CD4-positive, alpha-beta T cell (primary cell): ENCODE data around the gene VAV1. TPM values are rescaled to one million over a fixed set of nuclear protein-coding genes. Genes with fewer than 3 reads are reported as not detected.
"Not testable (repeated sequence)": the region's sequence is repeated elsewhere in the genome, so short reads cannot be mapped to it uniquely, and the experiment has no call there.

Source experiments
- ATAC-seq: fragments of 200-7000 bp; cut with Tn5 transposase; one replicate; pipeline ENCODE4 v1.10.0; 2022; ENCODE audit warnings: mild to moderate bottlenecking; ENCODE audit not compliant: poor library complexity
- CTCF ChIA-PET: fragments of 350-600 bp; sonication (Branson Sonifier 250); formaldehyde crosslinking; loops from one replicate; lab custom pipeline; 2021; ENCODE audit warnings: antibody characterized with exemption, inconsistent platforms; lab: Charles Lee
- POLR2A ChIA-PET: fragments of 350-600 bp; sonication (Branson Sonifier 250); formaldehyde crosslinking; loops from one replicate; lab custom pipeline; 2021; ENCODE audit warnings: antibody characterized with exemption, inconsistent platforms; lab: Charles Lee
- DNase-seq, 14 experiments: peaks; one replicate each; pipeline ENCODE4 v3.0.0-alpha.2; 2013 to 2020; ENCODE audit warnings: mixed read lengths in 2 of 14
- H3K27ac ChIP-seq, 2 donors: one replicate each; pipeline versions ENCODE4 v1.5.1 to v1.7.0; 2013; ENCODE audit warnings: low read length in 2 of 2, low read depth in 1 of 2, mild to moderate bottlenecking in 1 of 2
- H3K27me3 ChIP-seq, 2 experiments: 1 replicate in 1 of 2; 2 replicates in 1 of 2; pipeline versions ENCODE4 v1.6.1 to v1.7.0; 2013; ENCODE audit warnings: low read length in 2 of 2, control low read depth in 1 of 2, mild to moderate bottlenecking in 1 of 2, moderate library complexity in 1 of 2; ENCODE audit not compliant: insufficient read depth in 2 of 2, control insufficient read depth in 1 of 2
- H3K36me3 ChIP-seq: one replicate; pipeline ENCODE4 v1.6.1; 2013; ENCODE audit warnings: low read length, control low read depth; ENCODE audit not compliant: insufficient read depth
- H3K4me1 ChIP-seq: one replicate; pipeline ENCODE4 v1.6.1; 2013; ENCODE audit warnings: low read length, control low read depth; ENCODE audit not compliant: insufficient read depth
- H3K4me3 ChIP-seq: one replicate; pipeline ENCODE4 v1.5.1; 2013; ENCODE audit warnings: mild to moderate bottlenecking, low read length, moderate library complexity
- H3K9me3 ChIP-seq, 2 experiments: 1 replicate in 1 of 2; 2 replicates in 1 of 2; pipeline versions ENCODE4 v1.6.1 to v1.7.0; 2013; ENCODE audit warnings: low read length in 2 of 2, mild to moderate bottlenecking in 2 of 2, control low read depth in 1 of 2, moderate library complexity in 1 of 2; ENCODE audit not compliant: control insufficient read depth in 1 of 2, insufficient read depth in 1 of 2
- H3K27ac Mint-ChIP-seq: one replicate; pipeline ENCODE4 v1.8.0; 2020; ENCODE audit warnings: mixed read lengths
- H3K27me3 Mint-ChIP-seq: one replicate; pipeline ENCODE4 v1.8.0; 2021; ENCODE audit warnings: mixed read lengths
- H3K36me3 Mint-ChIP-seq: one replicate; pipeline ENCODE4 v1.8.0; 2021; ENCODE audit warnings: low read depth, mixed read lengths
- H3K4me1 Mint-ChIP-seq: one replicate; pipeline ENCODE4 v1.8.0; 2021; ENCODE audit warnings: low read depth, mixed read lengths
- H3K4me3 Mint-ChIP-seq: one replicate; pipeline ENCODE4 v1.8.0; 2020; ENCODE audit warnings: mild to moderate bottlenecking, mixed read lengths
- H3K9me3 Mint-ChIP-seq: one replicate; pipeline ENCODE4 v1.8.0; 2020; ENCODE audit warnings: mixed read lengths
- intact Hi-C, 2 experiments: fragments of 100-400 bp; cut with DNase I in 1 of 2; cut with micrococcal nuclease in 1 of 2; formaldehyde crosslinking; loops; one replicate each; pipeline versions ENCODE4 v1.15.1 to v1.9.0; 2023 to 2025; cut with DNase I, micrococcal nuclease
- total RNA-seq, 174 experiments: library from RNA in 2 of 174; stranded (reverse) in 2 of 174; gene quantifications; one replicate each; pipeline ENCODE4 v1.2.3 and lab custom pipeline; 2021 to 2026
- TF ChIP-seq, protein P1 (sequence below): fragments of 200-600 bp; IDR thresholded peaks from one replicate; pipeline ENCODE4 v1.8.0; 2022; ENCODE audit warnings: antibody characterized with exemption, mild to moderate bottlenecking

The VAV1 gene
- total RNA-seq, 2 experiments from 2014 or later, result 70.0 to 70.1 TPM

DNA sequence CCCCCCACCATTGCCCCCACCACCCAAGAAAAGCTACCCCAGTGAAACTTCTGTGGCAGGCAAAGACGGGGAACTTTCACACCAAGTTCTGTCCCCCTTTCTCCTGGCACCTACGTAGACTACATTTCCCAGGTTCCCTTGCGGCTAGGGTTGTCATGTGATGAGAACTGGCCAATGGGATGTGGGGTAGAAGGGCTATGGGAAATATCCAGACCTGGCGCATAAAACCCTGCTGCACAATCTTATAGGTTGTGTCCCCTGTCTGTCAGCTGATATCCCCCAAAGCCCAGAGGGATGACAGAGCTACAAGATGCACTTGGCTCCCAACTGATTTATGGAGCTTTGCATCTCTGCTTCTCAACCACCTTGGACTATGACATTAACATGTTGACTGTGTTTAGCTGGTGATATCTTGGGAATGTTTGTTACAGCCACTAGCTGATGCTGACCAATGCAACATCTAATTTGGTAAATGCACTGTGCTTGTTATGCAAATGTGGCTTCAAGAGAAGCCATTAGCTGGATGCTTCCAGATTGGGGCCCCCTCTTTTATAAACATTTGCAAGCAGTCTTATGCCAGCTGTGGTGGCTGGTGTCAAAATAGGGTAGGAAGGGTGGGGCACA, 11.3 kb upstream of the VAV1 start:
- peaks cover 53% of the 10 kb centered on the region for H3K36me3 Mint-ChIP-seq
- no peak overlapping the region for H3K27ac ChIP-seq
- no peaks in the 10 kb centered on the region for H3K9me3 Mint-ChIP-seq
- intact Hi-C loops, result no loop called here
- no peaks in the 10 kb centered on the region for H3K27me3 ChIP-seq
- H3K36me3 ChIP-seq, result peaks cover 64% of the 10 kb centered on the region
- H3K27me3 Mint-ChIP-seq, result no peaks in the 10 kb centered on the region
- TF ChIP-seq, protein P1, sequence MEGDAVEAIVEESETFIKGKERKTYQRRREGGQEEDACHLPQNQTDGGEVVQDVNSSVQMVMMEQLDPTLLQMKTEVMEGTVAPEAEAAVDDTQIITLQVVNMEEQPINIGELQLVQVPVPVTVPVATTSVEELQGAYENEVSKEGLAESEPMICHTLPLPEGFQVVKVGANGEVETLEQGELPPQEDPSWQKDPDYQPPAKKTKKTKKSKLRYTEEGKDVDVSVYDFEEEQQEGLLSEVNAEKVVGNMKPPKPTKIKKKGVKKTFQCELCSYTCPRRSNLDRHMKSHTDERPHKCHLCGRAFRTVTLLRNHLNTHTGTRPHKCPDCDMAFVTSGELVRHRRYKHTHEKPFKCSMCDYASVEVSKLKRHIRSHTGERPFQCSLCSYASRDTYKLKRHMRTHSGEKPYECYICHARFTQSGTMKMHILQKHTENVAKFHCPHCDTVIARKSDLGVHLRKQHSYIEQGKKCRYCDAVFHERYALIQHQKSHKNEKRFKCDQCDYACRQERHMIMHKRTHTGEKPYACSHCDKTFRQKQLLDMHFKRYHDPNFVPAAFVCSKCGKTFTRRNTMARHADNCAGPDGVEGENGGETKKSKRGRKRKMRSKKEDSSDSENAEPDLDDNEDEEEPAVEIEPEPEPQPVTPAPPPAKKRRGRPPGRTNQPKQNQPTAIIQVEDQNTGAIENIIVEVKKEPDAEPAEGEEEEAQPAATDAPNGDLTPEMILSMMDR, result no peak
- peaks cover 12% of the 10 kb centered on the region for H3K4me1 Mint-ChIP-seq
- no peak overlapping the region for H3K27ac Mint-ChIP-seq
- H3K4me1 ChIP-seq, result peaks cover 30% of the 10 kb centered on the region
- ATAC-seq (peak; percentile 39), DNase-seq (peak in 2 of 14 experiments; percentile 43 to 58)
- CTCF ChIA-PET, result no interaction called here
- H3K4me3 ChIP-seq, result no peak overlapping the region
- H3K4me3 Mint-ChIP-seq, result no peak overlapping the region
- POLR2A ChIA-PET, result interaction anchor here (0.7 to 1.6 kb wide), 2 partner anchors 12 to 23 kb away, joined by 3 read pairs; partner anchors contain the start of gene VAV1
- no peaks in the 10 kb centered on the region for H3K9me3 ChIP-seq

DNA sequence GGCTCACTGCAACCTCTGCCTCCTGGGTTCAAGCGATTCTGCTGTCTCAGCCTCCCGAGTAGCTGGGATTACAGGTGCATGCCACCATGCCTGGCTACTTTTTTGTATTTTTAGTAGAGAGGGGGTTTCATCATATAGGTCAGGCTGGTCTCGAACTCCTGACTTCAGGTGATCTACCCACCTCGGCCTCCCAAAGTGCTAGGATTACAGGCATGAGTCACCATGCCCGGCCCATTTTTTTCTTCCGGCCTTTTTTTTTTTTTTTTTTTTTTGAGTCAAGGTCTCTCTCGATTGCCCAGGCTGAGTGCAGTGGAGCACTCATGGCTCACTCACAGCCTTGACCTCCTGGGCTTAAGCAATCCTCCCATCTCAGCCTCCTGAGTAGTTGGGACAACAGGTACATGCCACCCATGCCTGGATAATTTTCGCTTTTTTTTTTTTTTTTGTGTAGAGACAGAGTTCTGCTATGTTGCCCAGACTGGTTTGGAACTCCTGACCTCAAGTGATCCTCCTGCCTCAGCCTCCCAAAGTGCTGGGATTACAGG, 10.2 kb upstream of the VAV1 start:
- POLR2A ChIA-PET, H3K9me3 ChIP-seq, H3K9me3 Mint-ChIP-seq, H3K4me3 Mint-ChIP-seq, H3K4me3 ChIP-seq, CTCF ChIA-PET, DNase-seq, intact Hi-C loops, ATAC-seq, H3K27me3 ChIP-seq, H3K27ac Mint-ChIP-seq, H3K27ac ChIP-seq, H3K27me3 Mint-ChIP-seq: not testable (repeated sequence)
- Histone ChIP-seq H3K36me3 (peaks cover 54% of the 10 kb centered on the region), H3K4me1 (peaks cover 42% of the 10 kb centered on the region)
- Mint-ChIP-seq H3K36me3 (peaks cover 56% of the 10 kb centered on the region), H3K4me1 (peaks cover 23% of the 10 kb centered on the region)

DNA sequence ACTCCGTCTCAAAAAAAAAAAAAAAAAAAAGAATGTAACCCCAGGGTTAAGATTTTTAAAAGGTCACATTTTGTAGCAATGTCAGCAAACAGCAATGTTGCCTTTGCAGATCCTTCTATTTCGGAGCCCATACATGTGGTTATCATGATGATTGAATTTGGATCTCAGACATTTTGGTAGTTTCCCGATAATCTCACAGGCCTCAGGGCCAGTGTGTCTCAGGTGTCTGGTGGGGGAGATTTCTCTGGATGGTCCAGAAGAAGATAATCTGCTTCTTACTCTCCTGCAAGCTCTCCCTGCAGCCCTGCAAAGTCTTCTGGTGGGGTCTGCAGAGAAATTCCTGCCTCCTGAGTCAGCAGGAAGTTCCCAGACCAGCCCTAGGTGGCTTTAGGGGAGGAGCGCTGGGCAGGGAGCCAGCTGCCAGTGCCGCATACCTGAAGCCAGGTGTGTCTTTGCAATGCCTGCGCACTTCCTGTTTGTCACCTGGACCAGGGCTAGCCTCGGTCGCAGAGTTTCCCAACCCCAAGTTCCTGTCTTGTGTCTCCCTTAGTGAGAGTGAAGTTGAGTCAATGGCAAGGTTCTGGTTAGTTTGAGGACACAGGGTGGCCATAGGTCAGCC, 6.7 kb upstream of the VAV1 start:
- peak overlapping the region; percentile 96 for H3K27ac Mint-ChIP-seq
- Histone ChIP-seq H3K9me3 (no peaks in the 10 kb centered on the region), H3K36me3 (peaks cover 31% of the 10 kb centered on the region), H3K4me3 (peak overlapping the region; percentile 92), H3K4me1 (peaks cover 57% of the 10 kb centered on the region), H3K27me3 (no peaks in the 10 kb centered on the region), H3K27ac (peak overlapping the region; percentile 93)
- POLR2A ChIA-PET, result interaction anchor here (2.8 to 3.7 kb wide), 3 partner anchors 27 to 37 kb away, joined by 11 to 32 read pairs (median 28); partner anchors contain the start of genes GPR108 and TRIP10
- H3K4me1 Mint-ChIP-seq, result peaks cover 36% of the 10 kb centered on the region
- ATAC-seq (no peak), DNase-seq (peak in 7 of 14 experiments; percentile 10 to 68 (median 48))
- CTCF ChIA-PET, result interaction anchor here (1.3 kb wide), 1 partner anchor 27 kb away, joined by 3 read pairs; no protein-coding TSS in a partner anchor
- TF ChIP-seq, protein P1, result no peak
- H3K36me3 Mint-ChIP-seq, result peaks cover 31% of the 10 kb centered on the region
- no peaks in the 10 kb centered on the region for H3K27me3 Mint-ChIP-seq
- intact Hi-C loops, result loop anchor here in 1 of 2 experiments (2.0 to 5.0 kb wide), 2 partner anchors 13 to 134 kb away; no protein-coding TSS in a partner anchor
- peak overlapping the region; percentile 92 for H3K4me3 Mint-ChIP-seq
- H3K9me3 Mint-ChIP-seq, result no peaks in the 10 kb centered on the region
